ENCODE results near the gene ACSF3.

ACSF3 gene

GRCh38 chr16:89050868-89051311 lies 42.8 kb upstream of the ACSF3 start:
- no peak for DNase-seq
- H3K27me3 ChIP-seq = peaks cover 0 to 88% of the 10 kb centered on the region in 2 donors
- intact Hi-C loops (cut with DNase I; ENCODE audit: low total_unique reads) = no loop called here
- no peak overlapping the region for H3K27ac ChIP-seq
- no peaks in the 10 kb centered on the region for H3K9me3 ChIP-seq
- TF ChIP-seq CTCF (IDR thresholded peaks at IDR 0.05) = no peak
- peaks cover 0 to 10% (median 0%) of the 10 kb centered on the region in 4 donors for H3K4me1 ChIP-seq
- no peaks in the 10 kb centered on the region for H3K36me3 ChIP-seq
- no peak overlapping the region for H3K4me3 ChIP-seq

GRCh38 chr16:89051521-89052166 lies 42.0 kb upstream of the ACSF3 start:
- no peak for TF ChIP-seq CTCF (IDR thresholded peaks at IDR 0.05)
- H3K27ac ChIP-seq = no peak overlapping the region
- intact Hi-C loops (cut with DNase I; ENCODE audit: low total_unique reads) = no loop called here
- H3K9me3 ChIP-seq = no peaks in the 10 kb centered on the region
- H3K4me3 ChIP-seq = no peak overlapping the region
- peaks cover 0 to 94% of the 10 kb centered on the region in 2 donors for H3K27me3 ChIP-seq
- no peak for DNase-seq
- peaks cover 0 to 10% (median 0%) of the 10 kb centered on the region in 4 donors for H3K4me1 ChIP-seq
- no peaks in the 10 kb centered on the region for H3K36me3 ChIP-seq

- peaks cover 0 to 94% of the 10 kb centered on the region in 2 donors for H3K27me3 ChIP-seq
- no peak overlapping the region for H3K27ac ChIP-seq
- no peaks in the 10 kb centered on the region for H3K36me3 ChIP-seq
- H3K4me3 ChIP-seq = no peak overlapping the region
- intact Hi-C loops (cut with DNase I; ENCODE audit: low total_unique reads) = no loop called here
- H3K9me3 ChIP-seq = no peaks in the 10 kb centered on the region
- TF ChIP-seq CTCF (IDR thresholded peaks at IDR 0.05) = no peak
- H3K4me1 ChIP-seq = peaks cover 0 to 10% (median 0%) of the 10 kb centered on the region in 4 donors
- no peak for DNase-seq
Observed at GRCh38 chr16:89052191-89052889, 41.3 kb upstream of the ACSF3 start.

- Histone ChIP-seq H3K27me3 (peaks cover 0 to 94% of the 10 kb centered on the region in 2 donors), H3K4me1 (peaks cover 0 to 10% (median 0%) of the 10 kb centered on the region in 4 donors), H3K27ac (no peak overlapping the region), H3K36me3 (no peaks in the 10 kb centered on the region), H3K4me3 (no peak overlapping the region), H3K9me3 (no peaks in the 10 kb centered on the region)
- no peak for TF ChIP-seq CTCF (IDR thresholded peaks at IDR 0.05)
- intact Hi-C loops (cut with DNase I; ENCODE audit: low total_unique reads) = no loop called here
- no peak for DNase-seq
Observed at GRCh38 chr16:89052890-89053724, 40.5 kb upstream of the ACSF3 start.

- DNase-seq = no peak
- Histone ChIP-seq H3K27ac (no peak overlapping the region), H3K36me3 (no peaks in the 10 kb centered on the region), H3K4me1 (peaks cover 0 to 10% (median 0%) of the 10 kb centered on the region in 4 donors), H3K27me3 (peaks cover 0 to 94% of the 10 kb centered on the region in 2 donors), H3K4me3 (no peak overlapping the region), H3K9me3 (no peaks in the 10 kb centered on the region)
- no peak for TF ChIP-seq CTCF (IDR thresholded peaks at IDR 0.05)
- intact Hi-C loops (cut with DNase I; ENCODE audit: low total_unique reads) = no loop called here
Observed at GRCh38 chr16:89053725-89054029, 40.0 kb upstream of the ACSF3 start.

All from tibial artery (tissue), 4 donors.